Measurements from ENCODE around the gene TAB3.

TAB3 gene, protein sequence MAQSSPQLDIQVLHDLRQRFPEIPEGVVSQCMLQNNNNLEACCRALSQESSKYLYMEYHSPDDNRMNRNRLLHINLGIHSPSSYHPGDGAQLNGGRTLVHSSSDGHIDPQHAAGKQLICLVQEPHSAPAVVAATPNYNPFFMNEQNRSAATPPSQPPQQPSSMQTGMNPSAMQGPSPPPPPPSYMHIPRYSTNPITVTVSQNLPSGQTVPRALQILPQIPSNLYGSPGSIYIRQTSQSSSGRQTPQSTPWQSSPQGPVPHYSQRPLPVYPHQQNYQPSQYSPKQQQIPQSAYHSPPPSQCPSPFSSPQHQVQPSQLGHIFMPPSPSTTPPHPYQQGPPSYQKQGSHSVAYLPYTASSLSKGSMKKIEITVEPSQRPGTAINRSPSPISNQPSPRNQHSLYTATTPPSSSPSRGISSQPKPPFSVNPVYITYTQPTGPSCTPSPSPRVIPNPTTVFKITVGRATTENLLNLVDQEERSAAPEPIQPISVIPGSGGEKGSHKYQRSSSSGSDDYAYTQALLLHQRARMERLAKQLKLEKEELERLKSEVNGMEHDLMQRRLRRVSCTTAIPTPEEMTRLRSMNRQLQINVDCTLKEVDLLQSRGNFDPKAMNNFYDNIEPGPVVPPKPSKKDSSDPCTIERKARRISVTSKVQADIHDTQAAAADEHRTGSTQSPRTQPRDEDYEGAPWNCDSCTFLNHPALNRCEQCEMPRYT
- 38.5 to 48.6 (median 47.9) reads per million in 3 donors for total RNA-seq

DNA sequence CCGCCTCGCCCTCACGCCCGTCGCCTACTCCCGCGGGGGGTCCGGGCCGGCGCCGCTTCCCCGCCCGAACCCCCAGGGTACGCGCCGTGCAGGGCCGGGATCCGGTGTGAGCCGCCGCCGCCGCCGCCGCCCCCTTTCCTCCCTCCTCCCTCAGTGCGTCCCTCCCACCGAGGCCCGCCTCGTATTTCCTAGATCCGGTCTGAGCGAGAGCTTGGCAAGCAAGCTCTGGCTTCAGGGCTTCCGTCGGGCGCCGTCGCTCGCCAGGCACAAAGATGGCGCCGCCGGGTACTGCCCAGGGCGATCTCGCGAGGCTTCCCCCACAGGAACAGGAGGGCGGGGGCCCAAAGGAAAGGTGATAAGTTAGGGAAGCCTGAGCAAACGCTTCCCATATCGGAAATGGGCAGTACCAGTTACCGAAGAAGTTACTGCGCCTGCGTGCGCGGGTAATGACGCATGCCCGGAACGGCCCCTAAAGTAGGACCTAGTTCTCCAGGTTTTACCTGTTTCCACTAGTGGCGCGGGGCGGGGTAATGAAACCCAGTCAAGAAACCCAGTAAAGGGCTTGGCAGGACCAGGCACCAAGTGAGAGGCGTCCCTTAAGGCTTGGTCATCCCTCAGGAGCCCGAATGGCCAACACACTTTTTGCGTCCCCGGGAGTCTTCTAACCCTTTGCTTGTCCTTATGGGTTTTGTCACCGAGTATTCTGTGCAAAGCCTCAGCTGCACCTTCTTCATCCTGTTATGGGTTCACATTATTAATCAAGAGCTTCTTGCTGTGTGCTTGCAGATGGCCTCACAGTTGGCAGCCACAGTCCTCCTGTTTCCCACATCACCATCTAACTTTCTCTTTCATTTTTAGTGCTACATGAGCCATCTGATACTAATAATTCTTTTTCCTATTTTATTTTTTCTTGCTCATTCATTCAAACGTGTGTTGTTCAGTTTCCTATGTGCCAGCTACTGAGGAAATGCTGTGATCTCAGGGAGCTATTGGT lies at the start of gene TAB3:
TAB3 (minus strand) TSS at position 108 of the 994 bp plus-strand sequence. CDS start 29,666 bp downstream, outside the sequence.
- DNase-seq: peak; percentile 89 to 93 (median 92)

DNA sequence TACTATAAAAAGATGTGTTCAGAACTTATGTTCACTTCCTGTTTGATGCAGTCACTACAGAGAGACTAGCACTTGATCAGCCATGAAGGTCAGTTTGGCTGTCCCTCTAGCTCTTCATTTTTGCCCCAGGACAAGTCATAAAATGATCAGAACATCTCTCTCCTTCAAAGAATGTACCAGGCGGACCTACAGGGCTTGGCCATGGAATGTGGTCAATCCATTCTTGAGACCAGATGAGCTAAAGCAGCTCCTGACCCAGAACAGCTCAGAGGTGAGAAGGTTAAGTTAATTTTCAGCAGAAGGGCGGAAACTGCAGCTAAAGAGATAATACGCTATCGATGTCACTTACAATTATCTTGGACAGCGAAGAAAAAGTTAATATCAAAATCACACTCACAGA lies 49.2 kb upstream of the TAB3 start:
- Histone ChIP-seq H3K27ac (ENCODE audit: insufficient read depth, low read length, poor library complexity, severe bottlenecking) (no peak overlapping the region), H3K36me3 (ENCODE audit: control insufficient read depth, insufficient read depth, low read length) (no peaks in the 10 kb centered on the region), H3K4me1 (ENCODE audit: control insufficient read depth, insufficient read depth, low read length, poor library complexity, severe bottlenecking) (no peaks in the 10 kb centered on the region), H3K9me3 (ENCODE audit: control insufficient read depth, low read length) (no peaks in the 10 kb centered on the region), H3K27me3 (replicated peaks; ENCODE audit: control insufficient read depth, insufficient read depth, low read length, poor library complexity, severe bottlenecking) (no peaks in the 10 kb centered on the region), H3K4me3 (ENCODE audit: insufficient read depth, low read depth, low read length, poor library complexity, severe bottlenecking) (no peak overlapping the region)
- DNase-seq: no peak

More for the DNA sequence above, at the start of gene TAB3:
- H3K27ac ChIP-seq (ENCODE audit: insufficient read depth, low read length, poor library complexity, severe bottlenecking): peak within 1 kb of the TSS; percentile 76
- no peaks in the 10 kb centered on the region for H3K27me3 ChIP-seq (replicated peaks; ENCODE audit: control insufficient read depth, insufficient read depth, low read length, poor library complexity, severe bottlenecking)
- H3K4me1 ChIP-seq (ENCODE audit: control insufficient read depth, insufficient read depth, low read length, poor library complexity, severe bottlenecking): peaks cover 5% of the 10 kb centered on the region
- H3K36me3 ChIP-seq (ENCODE audit: control insufficient read depth, insufficient read depth, low read length): no peaks in the 10 kb centered on the region
- H3K4me3 ChIP-seq (ENCODE audit: insufficient read depth, low read depth, low read length, poor library complexity, severe bottlenecking): peak within 1 kb of the TSS; percentile 74
- no peaks in the 10 kb centered on the region for H3K9me3 ChIP-seq (ENCODE audit: control insufficient read depth, low read length)

DNA sequence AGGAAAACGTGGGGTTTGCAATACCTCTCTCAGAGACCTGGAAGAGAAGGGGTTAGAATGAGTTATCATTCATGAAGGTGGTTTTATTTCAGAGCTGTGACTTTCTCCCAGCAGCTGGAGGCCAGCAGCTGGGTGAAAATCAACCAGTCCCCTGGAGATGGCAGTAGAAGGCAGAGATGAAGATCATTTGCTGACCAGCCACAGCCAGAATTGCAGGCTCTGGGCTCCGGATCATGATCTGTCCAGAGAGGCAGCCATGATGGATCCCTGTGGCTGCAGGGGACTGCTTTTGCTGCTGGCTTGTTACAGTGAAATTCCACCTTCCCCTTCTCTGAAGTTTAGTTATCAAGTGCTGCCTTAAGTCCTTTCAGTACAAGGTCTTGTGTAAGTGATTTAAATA lies 46.9 kb upstream of the TAB3 start:
- no peaks in the 10 kb centered on the region for H3K4me1 ChIP-seq (ENCODE audit: control insufficient read depth, insufficient read depth, low read length, poor library complexity, severe bottlenecking)
- DNase-seq: no peak
- H3K27me3 ChIP-seq (replicated peaks; ENCODE audit: control insufficient read depth, insufficient read depth, low read length, poor library complexity, severe bottlenecking): no peaks in the 10 kb centered on the region
- H3K9me3 ChIP-seq (ENCODE audit: control insufficient read depth, low read length): no peaks in the 10 kb centered on the region
- H3K36me3 ChIP-seq (ENCODE audit: control insufficient read depth, insufficient read depth, low read length): no peaks in the 10 kb centered on the region
- H3K4me3 ChIP-seq (ENCODE audit: insufficient read depth, low read depth, low read length, poor library complexity, severe bottlenecking): no peak overlapping the region
- no peak overlapping the region for H3K27ac ChIP-seq (ENCODE audit: insufficient read depth, low read length, poor library complexity, severe bottlenecking)

DNA sequence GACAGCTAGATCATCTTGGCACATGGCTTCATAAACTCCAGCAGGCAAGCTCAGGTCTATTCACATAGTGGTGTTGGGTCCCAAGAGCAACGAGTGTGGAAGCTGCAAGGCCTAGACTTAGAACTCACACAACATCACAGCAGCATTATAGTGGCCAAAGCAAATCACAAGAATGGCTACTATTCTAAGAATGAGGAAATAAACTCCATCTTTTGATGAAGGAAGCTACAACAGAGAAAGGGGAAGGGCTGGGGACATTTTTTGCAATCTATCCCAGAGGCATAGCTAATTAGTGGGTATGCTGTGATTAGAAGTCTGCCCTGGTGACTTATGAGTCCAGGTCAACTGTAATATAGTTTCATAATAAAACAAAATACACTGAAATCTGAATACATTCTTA lies 42.9 kb upstream of the TAB3 start:
- Histone ChIP-seq H3K9me3 (ENCODE audit: control insufficient read depth, low read length) (no peaks in the 10 kb centered on the region), H3K27me3 (replicated peaks; ENCODE audit: control insufficient read depth, insufficient read depth, low read length, poor library complexity, severe bottlenecking) (no peaks in the 10 kb centered on the region)

DNA sequence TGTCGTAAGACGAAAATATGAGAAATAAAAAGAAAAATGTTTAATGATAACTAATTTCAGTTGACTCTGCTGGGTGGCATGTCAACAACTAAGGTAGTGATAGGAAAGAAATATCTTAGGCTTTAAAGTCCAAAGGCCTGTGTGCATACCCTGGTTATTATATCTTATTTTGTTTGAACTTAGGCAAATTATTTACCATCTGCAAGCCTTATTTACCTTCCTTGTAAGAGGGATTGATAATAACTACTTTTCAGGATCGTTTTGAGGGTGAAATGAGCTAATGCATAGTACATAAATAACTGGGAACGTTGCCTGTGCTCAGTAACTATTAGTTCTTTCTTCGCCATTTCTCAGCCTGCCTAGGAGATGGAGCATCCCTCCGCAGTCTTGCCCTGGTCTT lies 41.6 kb upstream of the TAB3 start:
- Histone ChIP-seq H3K27ac (ENCODE audit: insufficient read depth, low read length, poor library complexity, severe bottlenecking) (no peak overlapping the region), H3K36me3 (ENCODE audit: control insufficient read depth, insufficient read depth, low read length) (no peaks in the 10 kb centered on the region), H3K4me1 (ENCODE audit: control insufficient read depth, insufficient read depth, low read length, poor library complexity, severe bottlenecking) (no peaks in the 10 kb centered on the region), H3K4me3 (ENCODE audit: insufficient read depth, low read depth, low read length, poor library complexity, severe bottlenecking) (no peak overlapping the region), H3K27me3 (replicated peaks; ENCODE audit: control insufficient read depth, insufficient read depth, low read length, poor library complexity, severe bottlenecking) (no peaks in the 10 kb centered on the region), H3K9me3 (ENCODE audit: control insufficient read depth, low read length) (no peaks in the 10 kb centered on the region)
- no peak for DNase-seq

More for the DNA sequence above, 42.9 kb upstream of the TAB3 start:
- no peak overlapping the region for H3K4me3 ChIP-seq (ENCODE audit: insufficient read depth, low read depth, low read length, poor library complexity, severe bottlenecking)
- no peak for DNase-seq
- H3K36me3 ChIP-seq (ENCODE audit: control insufficient read depth, insufficient read depth, low read length): no peaks in the 10 kb centered on the region
- no peaks in the 10 kb centered on the region for H3K4me1 ChIP-seq (ENCODE audit: control insufficient read depth, insufficient read depth, low read length, poor library complexity, severe bottlenecking)
- no peak overlapping the region for H3K27ac ChIP-seq (ENCODE audit: insufficient read depth, low read length, poor library complexity, severe bottlenecking)

DNA sequence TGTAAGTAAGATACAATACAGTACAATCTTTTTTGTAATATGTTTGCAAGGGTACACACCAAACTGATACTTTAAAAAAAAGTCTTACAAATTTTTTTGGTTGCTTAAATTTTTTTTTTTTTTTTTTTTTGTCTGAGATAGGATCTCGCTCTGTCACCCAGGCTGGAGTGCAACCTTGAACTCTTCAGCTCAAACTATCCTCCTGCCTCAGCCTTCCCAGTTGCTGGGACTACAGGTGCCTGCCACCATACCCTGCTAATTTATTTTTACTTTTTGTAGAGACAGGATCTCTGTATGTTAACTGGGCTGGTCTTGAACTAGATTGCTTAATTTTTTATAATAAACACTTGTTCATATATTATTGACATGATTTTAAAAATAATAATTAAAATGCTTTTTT lies 41.1 kb upstream of the TAB3 start:
- no peaks in the 10 kb centered on the region for H3K36me3 ChIP-seq (ENCODE audit: control insufficient read depth, insufficient read depth, low read length)
- H3K4me3 ChIP-seq (ENCODE audit: insufficient read depth, low read depth, low read length, poor library complexity, severe bottlenecking): no peak overlapping the region
- no peak for DNase-seq
- H3K27ac ChIP-seq (ENCODE audit: insufficient read depth, low read length, poor library complexity, severe bottlenecking): no peak overlapping the region
- no peaks in the 10 kb centered on the region for H3K27me3 ChIP-seq (replicated peaks; ENCODE audit: control insufficient read depth, insufficient read depth, low read length, poor library complexity, severe bottlenecking)
- H3K4me1 ChIP-seq (ENCODE audit: control insufficient read depth, insufficient read depth, low read length, poor library complexity, severe bottlenecking): no peaks in the 10 kb centered on the region
- H3K9me3 ChIP-seq (ENCODE audit: control insufficient read depth, low read length): no peaks in the 10 kb centered on the region

DNA sequence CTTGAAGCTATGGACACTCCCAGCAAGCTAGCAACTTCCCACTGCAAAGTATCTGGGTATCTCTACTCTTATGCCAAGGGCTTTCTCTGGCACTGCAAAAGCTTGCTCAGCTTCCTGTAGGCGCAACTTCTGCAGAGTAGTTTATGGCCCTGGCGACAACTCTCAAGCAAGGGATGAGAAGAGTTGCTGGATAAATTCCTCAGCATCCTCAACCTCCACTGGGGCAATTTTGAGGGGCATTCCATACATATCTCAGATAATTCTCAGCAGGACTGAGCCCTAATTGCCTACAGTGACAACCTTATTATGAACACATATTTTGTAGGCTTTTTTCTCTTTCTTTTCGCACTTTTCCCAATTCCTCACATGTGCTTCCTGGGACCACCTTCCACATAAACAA lies 31.2 kb upstream of the TAB3 start:
- DNase-seq: no peak
- Histone ChIP-seq H3K4me3 (ENCODE audit: insufficient read depth, low read depth, low read length, poor library complexity, severe bottlenecking) (no peak overlapping the region), H3K27ac (ENCODE audit: insufficient read depth, low read length, poor library complexity, severe bottlenecking) (no peak overlapping the region), H3K36me3 (ENCODE audit: control insufficient read depth, insufficient read depth, low read length) (no peaks in the 10 kb centered on the region), H3K27me3 (replicated peaks; ENCODE audit: control insufficient read depth, insufficient read depth, low read length, poor library complexity, severe bottlenecking) (no peaks in the 10 kb centered on the region), H3K9me3 (ENCODE audit: control insufficient read depth, low read length) (no peaks in the 10 kb centered on the region), H3K4me1 (ENCODE audit: control insufficient read depth, insufficient read depth, low read length, poor library complexity, severe bottlenecking) (no peaks in the 10 kb centered on the region)

DNA sequence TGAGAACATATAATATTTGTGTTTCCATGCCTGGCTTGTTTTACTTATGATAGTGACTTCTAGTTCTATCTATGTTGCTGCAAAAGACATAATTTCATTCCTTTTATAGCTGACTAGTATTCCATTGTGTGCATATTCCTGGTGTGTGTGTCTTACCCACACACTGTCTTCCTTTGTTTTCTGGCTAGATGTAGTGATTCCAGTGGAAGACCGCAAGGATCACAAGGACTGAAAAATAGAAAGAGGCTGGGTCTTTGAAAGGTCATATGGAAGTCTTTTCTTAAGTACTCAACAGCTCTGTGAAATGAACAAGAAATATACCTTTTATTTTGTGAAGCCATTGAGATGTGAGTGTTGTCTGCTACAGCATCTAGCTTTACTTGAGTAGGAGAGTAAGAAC lies 29.4 kb upstream of the TAB3 start:
- Histone ChIP-seq H3K27me3 (replicated peaks; ENCODE audit: control insufficient read depth, insufficient read depth, low read length, poor library complexity, severe bottlenecking) (no peaks in the 10 kb centered on the region), H3K4me3 (ENCODE audit: insufficient read depth, low read depth, low read length, poor library complexity, severe bottlenecking) (no peak overlapping the region), H3K36me3 (ENCODE audit: control insufficient read depth, insufficient read depth, low read length) (no peaks in the 10 kb centered on the region), H3K27ac (ENCODE audit: insufficient read depth, low read length, poor library complexity, severe bottlenecking) (no peak overlapping the region), H3K9me3 (ENCODE audit: control insufficient read depth, low read length) (no peaks in the 10 kb centered on the region), H3K4me1 (ENCODE audit: control insufficient read depth, insufficient read depth, low read length, poor library complexity, severe bottlenecking) (no peaks in the 10 kb centered on the region)
- DNase-seq: no peak

DNA sequence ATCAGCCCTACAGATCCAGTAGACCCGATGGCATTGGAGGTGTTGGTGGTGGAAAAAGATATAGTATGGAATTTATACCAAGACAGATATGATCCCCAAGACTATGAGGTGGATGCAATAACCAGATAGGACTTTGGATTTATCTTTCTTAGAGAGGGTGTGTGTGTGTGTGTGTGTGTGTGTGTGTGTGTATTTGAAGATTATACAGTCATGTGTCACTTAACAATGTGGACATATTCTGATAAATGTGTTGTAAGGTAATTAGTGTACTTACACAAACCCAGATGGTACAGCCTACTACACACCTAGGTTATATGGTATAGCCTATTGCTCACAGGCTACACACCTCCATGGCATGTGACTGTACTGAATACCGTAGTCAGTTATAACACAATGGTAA lies 24.4 kb upstream of the TAB3 start:
- DNase-seq: no peak
- Histone ChIP-seq H3K27me3 (replicated peaks; ENCODE audit: control insufficient read depth, insufficient read depth, low read length, poor library complexity, severe bottlenecking) (no peaks in the 10 kb centered on the region), H3K4me3 (ENCODE audit: insufficient read depth, low read depth, low read length, poor library complexity, severe bottlenecking) (no peak overlapping the region), H3K27ac (ENCODE audit: insufficient read depth, low read length, poor library complexity, severe bottlenecking) (no peak overlapping the region), H3K9me3 (ENCODE audit: control insufficient read depth, low read length) (no peaks in the 10 kb centered on the region), H3K4me1 (ENCODE audit: control insufficient read depth, insufficient read depth, low read length, poor library complexity, severe bottlenecking) (no peaks in the 10 kb centered on the region), H3K36me3 (ENCODE audit: control insufficient read depth, insufficient read depth, low read length) (no peaks in the 10 kb centered on the region)
